GM12878 (cell line): Measurements from ENCODE around the gene LYRM4. TPM values are rescaled to one million over a fixed set of nuclear protein-coding genes. Genes with fewer than 3 reads are reported as not detected.

Experiments used
- ATAC-seq: fragments of 200-7000 bp; cut with Tn5 transposase; 3 replicates; pipeline ENCODE4 v1.9.1; 2020; ENCODE audit warnings: mild to moderate bottlenecking, moderate library complexity
- BruUV-seq: library from RNA; stranded (reverse); fragments of 400-500 nt; replicated peaks from 2 replicates; lab custom pipeline; 2021; lab: Mats Ljungman, UMichigan
- CTCF ChIA-PET: fragments of 300-600 bp; sonication (Branson Sonifier 250); formaldehyde crosslinking; extraction: SDS; loops from one replicate; lab custom pipeline; 2021; ENCODE audit warnings: inconsistent platforms; lab: Yijun Ruan, JAX
- POLR2A ChIA-PET: fragments of 350-600 bp; formaldehyde crosslinking; extraction: SDS; loops from one replicate; lab custom pipeline; 2021; ENCODE audit warnings: inconsistent platforms; lab: Charles Lee
- RAD21 ChIA-PET: fragments of 300-600 bp; sonication (Branson Sonifier 250); formaldehyde crosslinking; loops from one replicate; lab custom pipeline; 2023; ENCODE audit warnings: antibody characterized with exemption; ENCODE audit not compliant: unreplicated experiment; lab: Charles Lee
- SMC1A ChIA-PET: fragments of 300-600 bp; sonication (Branson Sonifier 250); formaldehyde crosslinking; loops from one replicate; lab custom pipeline; 2023; ENCODE audit not compliant: unreplicated experiment, uncharacterized antibody; lab: Charles Lee
- DNase-seq: peaks from one replicate; pipeline ENCODE4 v3.0.0-alpha.2; 2011; ENCODE audit warnings: low read depth, low spot score
- FAIRE-seq: peaks from 3 replicates; lab custom pipeline; 2011; peaks lifted over from hg19 to GRCh38; lab: Jason Lieb, UNC
- H2AFZ ChIP-seq: 2 replicates; pipeline ENCODE4 v1.6.0; 2011; ENCODE audit warnings: low read depth, low read length, control low read depth; ENCODE audit not compliant: control insufficient read depth
- H3K27ac ChIP-seq: 2 replicates; pipeline ENCODE4 v1.5.1; 2011; ENCODE audit warnings: control low read depth; ENCODE audit not compliant: control insufficient read depth, insufficient read depth
- H3K27me3 ChIP-seq, 2 experiments: replicated peaks in 1 of 2; 2 replicates each; pipeline versions ENCODE4 v1.6.0 to v1.6.1; 2011; ENCODE audit warnings: low read length in 1 of 2; ENCODE audit not compliant: control insufficient read depth in 2 of 2, insufficient read depth in 2 of 2
- H3K36me3 ChIP-seq, 2 experiments: 2 replicates each; pipeline ENCODE4 v1.5.1; 2011; ENCODE audit warnings: low read length in 1 of 2; ENCODE audit not compliant: control insufficient read depth in 2 of 2, insufficient read depth in 2 of 2
- H3K4me1 ChIP-seq: 2 replicates; pipeline ENCODE4 v1.6.1; 2011; ENCODE audit warnings: mild to moderate bottlenecking, low read length, moderate library complexity, mixed read lengths; ENCODE audit not compliant: control insufficient read depth, insufficient read depth
- H3K4me2 ChIP-seq: 2 replicates; pipeline ENCODE4 v1.6.0; 2011; ENCODE audit warnings: control low read depth; ENCODE audit not compliant: control insufficient read depth, insufficient read depth
- H3K4me3 ChIP-seq: fragments of 200-600 bp; sonication (generic); 2 replicates; pipeline ENCODE4 v1.5.1; 2016
- H3K79me2 ChIP-seq: 2 replicates; pipeline ENCODE4 v1.6.0; 2011; ENCODE audit warnings: low read length; ENCODE audit not compliant: control insufficient read depth, insufficient read depth
- H3K9ac ChIP-seq: 2 replicates; pipeline ENCODE4 v1.8.0; 2011; ENCODE audit warnings: low read length, control low read depth, mixed read lengths; ENCODE audit not compliant: control insufficient read depth, insufficient read depth
- H3K9me3 ChIP-seq: replicated peaks from 3 replicates; pipeline ENCODE4 v1.5.1; 2011; ENCODE audit warnings: mild to moderate bottlenecking, low read length; ENCODE audit not compliant: control insufficient read depth, insufficient read depth
- H4K20me1 ChIP-seq: 2 replicates; pipeline ENCODE4 v1.6.0; 2011; ENCODE audit not compliant: control insufficient read depth, insufficient read depth
- EGR1 ChIP-seq, 2 experiments: IDR thresholded peaks; 1 replicate in 1 of 2; 2 replicates in 1 of 2; pipeline ENCODE4 v1.6.1; 2011 to 2012; ENCODE audit warnings: low read depth in 2 of 2, low read length in 2 of 2, borderline replicate concordance in 1 of 2, mild to moderate bottlenecking in 1 of 2, moderate library complexity in 1 of 2
- EP300 ChIP-seq, 2 experiments: fragments of 150-350 bp in 1 of 2; IDR thresholded peaks; 2 replicates each; pipeline ENCODE4 v1.6.1; 2011 to 2012; ENCODE audit warnings: low read depth in 2 of 2, low read length in 2 of 2, borderline replicate concordance in 1 of 2, improper control_type of control experiment in 1 of 2, inconsistent platforms in 1 of 2; ENCODE audit not compliant: control insufficient read depth in 1 of 2
- IKZF2 ChIP-seq, 2 experiments: fragments of 450-650 bp; IDR thresholded peaks; 2 replicates each; pipeline ENCODE4 v1.6.1; 2017; ENCODE audit warnings: mild to moderate bottlenecking in 2 of 2, moderate library complexity in 2 of 2
- NFYB ChIP-seq: IDR thresholded peaks from 2 replicates; pipeline ENCODE4 v1.6.1; 2011; ENCODE audit warnings: low read depth, mild to moderate bottlenecking, low read length, improper control_type of control experiment, moderate library complexity; ENCODE audit not compliant: insufficient read depth
- WGBS: methylation state at CpG from one replicate; pipeline ENCODE4 v1.1.6; 2016; ENCODE audit warnings: low lambda C conversion rate; ENCODE audit not compliant: insufficient replicate concordance, insufficient coverage; ENCODE audit errors: missing lambda C conversion rate; 5-methylcytosine and 5-hydroxymethylcytosine counted together
- in situ Hi-C: fragments of 300-500 bp; cut with MboI; formaldehyde crosslinking; loops from 9 replicates; pipeline ENCODE4 v1.14.3; 2018; ENCODE audit warnings: mixed read lengths
- intact Hi-C: fragments of 100-400 bp; cut with micrococcal nuclease; formaldehyde crosslinking; loops from one replicate; pipeline ENCODE4 v1.14.2; 2022; ENCODE audit not compliant: unreplicated experiment
- polyA plus RNA-seq, 11 experiments: library from polyadenylated mRNA; depleted of rRNA in 4 of 11; unstranded in 6 of 11; stranded (reverse) in 5 of 11; fragments of >200 nt; fragmentation: Nextera tagmentation in 4 of 11; fragmentation: Illumina TruSeq in 1 of 11; extraction: Ambion mirVana in 4 of 11; extraction: Trizol in 1 of 11; gene quantifications; 1 replicate in 1 of 11; 2 replicates in 10 of 11; pipeline versions ENCODE4 v1.2.1 to v1.2.3, GENCODE V29; 2011 to 2016; ENCODE audit warnings: inconsistent platforms in 2 of 11, missing spikeins in 2 of 11, low read depth in 1 of 11
- total RNA-seq, 4 experiments: library from RNA; depleted of rRNA in 3 of 4; stranded (reverse); fragments of >200 nt in 3 of 4; fragmentation: Illumina TruSeq in 1 of 4; extraction: Trizol in 1 of 4; gene quantifications; 2 replicates each; pipeline versions ENCODE4 v1.2.1 to v1.2.3, GENCODE V29; 2013 to 2021
- TF ChIP-seq, protein P1 (sequence below): fragments of 450-650 bp; IDR thresholded peaks from 2 replicates; pipeline ENCODE4 v1.6.1; 2017; ENCODE audit warnings: low read depth, mild to moderate bottlenecking, moderate library complexity

Gene LYRM4
- total and polyA plus RNA-seq, 10 of the 15 experiments (the other 5 are each of a cell fraction or from before 2014, with no cell fraction given), result 32.7 to 66.8 (median 44.0) TPM

DNA sequence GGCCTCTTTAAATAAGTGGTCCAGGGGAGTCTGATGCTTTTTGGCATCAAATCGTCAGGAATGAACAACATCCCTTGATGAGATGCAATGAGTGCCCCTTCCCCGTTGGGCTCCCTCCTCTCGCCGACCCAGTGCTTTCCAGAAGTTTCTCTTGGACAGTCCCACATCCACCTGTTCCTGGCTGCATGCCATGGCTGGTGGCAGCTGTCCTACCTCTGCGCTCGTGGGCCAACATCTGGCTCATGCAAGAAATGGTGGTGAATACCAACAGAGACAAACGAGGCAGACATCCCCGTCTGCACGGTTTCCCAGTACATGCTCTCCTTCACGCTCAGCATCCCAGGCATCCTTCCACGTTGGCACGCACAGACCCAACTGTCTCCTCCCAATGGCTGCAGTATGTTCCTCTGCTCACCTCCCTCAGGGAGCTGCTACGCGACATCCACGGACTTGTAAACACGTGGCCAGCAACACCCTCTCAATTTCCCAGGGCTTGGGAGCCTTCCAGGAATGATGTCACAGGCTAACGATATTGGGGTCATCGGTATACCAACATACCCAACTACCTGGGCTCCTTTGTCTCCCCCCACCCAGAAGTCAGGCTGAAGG lies 138.1 kb downstream of the LYRM4 start:
- no peaks in the 10 kb centered on the region for H3K79me2 ChIP-seq
- TF ChIP-seq EGR1 (IDR thresholded peaks at IDR 0.05; ENCODE audit: borderline replicate concordance in 1 of 2, low read depth in 2 of 2, low read length in 2 of 2), result no peak
- TF ChIP-seq EP300 (IDR thresholded peaks at IDR 0.05; ENCODE audit: borderline replicate concordance in 1 of 2, control insufficient read depth in 1 of 2, low read depth in 2 of 2, low read length in 2 of 2), result no peak
- TF ChIP-seq IKZF2 (IDR thresholded peaks at IDR 0.05), result no peak
- no peak for TF ChIP-seq NFYB
- TF ChIP-seq, protein P1, sequence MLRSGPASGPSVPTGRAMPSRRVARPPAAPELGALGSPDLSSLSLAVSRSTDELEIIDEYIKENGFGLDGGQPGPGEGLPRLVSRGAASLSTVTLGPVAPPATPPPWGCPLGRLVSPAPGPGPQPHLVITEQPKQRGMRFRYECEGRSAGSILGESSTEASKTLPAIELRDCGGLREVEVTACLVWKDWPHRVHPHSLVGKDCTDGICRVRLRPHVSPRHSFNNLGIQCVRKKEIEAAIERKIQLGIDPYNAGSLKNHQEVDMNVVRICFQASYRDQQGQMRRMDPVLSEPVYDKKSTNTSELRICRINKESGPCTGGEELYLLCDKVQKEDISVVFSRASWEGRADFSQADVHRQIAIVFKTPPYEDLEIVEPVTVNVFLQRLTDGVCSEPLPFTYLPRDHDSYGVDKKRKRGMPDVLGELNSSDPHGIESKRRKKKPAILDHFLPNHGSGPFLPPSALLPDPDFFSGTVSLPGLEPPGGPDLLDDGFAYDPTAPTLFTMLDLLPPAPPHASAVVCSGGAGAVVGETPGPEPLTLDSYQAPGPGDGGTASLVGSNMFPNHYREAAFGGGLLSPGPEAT, result no peak
- intact Hi-C loops (no loop called here), in situ Hi-C loops (no loop called here)
- H3K9ac ChIP-seq, result no peak overlapping the region
- ATAC-seq (no peak), DNase-seq (no peak), FAIRE-seq (no peak)
- WGBS, result 87% methylated on average over 18 of the region's 18 CpGs
- CTCF ChIA-PET, result no interaction called here
- H3K4me1 ChIP-seq, result no peaks in the 10 kb centered on the region
- no TSS peak for BruUV-seq
- no peaks in the 10 kb centered on the region for H3K27me3 ChIP-seq
- H3K9me3 ChIP-seq, result no peaks in the 10 kb centered on the region
- H3K4me2 ChIP-seq, result no peak overlapping the region
- H3K36me3 ChIP-seq, result no peaks in the 10 kb centered on the region
- POLR2A ChIA-PET, result no interaction called here
- H3K4me3 ChIP-seq, result no peak overlapping the region
- H3K27ac ChIP-seq, result no peak overlapping the region
- H4K20me1 ChIP-seq, result no peaks in the 10 kb centered on the region
- RAD21 ChIA-PET, result no interaction called here
- no peak overlapping the region for H2AFZ ChIP-seq
- SMC1A ChIA-PET, result no interaction called here
